Spleen (tissue), 11 donors: ENCODE measurements around the gene INTS15. TPM values are rescaled to one million over a fixed set of nuclear protein-coding genes. Genes with fewer than 3 reads are reported as not detected.

Source experiments
- DNase-seq: peaks from one replicate; pipeline ENCODE4 v3.0.0-alpha.2; 2020
- H3K27ac ChIP-seq, 8 donors: fragments of 200-600 bp; sonication (generic) in 7 of 8; 1 replicate in 4 of 8; 2 replicates in 4 of 8; pipeline versions ENCODE4 v1.5.0 to v1.8.0; 2016 to 2021; ENCODE audit warnings: inconsistent platforms in 4 of 8, mild to moderate bottlenecking in 4 of 8, moderate library complexity in 1 of 8
- H3K27me3 ChIP-seq, 7 donors: fragments of 200-600 bp; sonication (generic) in 6 of 7; replicated peaks in 1 of 7; 1 replicate in 4 of 7; 2 replicates in 3 of 7; pipeline versions ENCODE4 v1.5.0 to v1.8.0; 2016 to 2021; ENCODE audit warnings: inconsistent platforms in 3 of 7, mild to moderate bottlenecking in 1 of 7
- H3K36me3 ChIP-seq, 6 donors: fragments of 200-600 bp; sonication (generic) in 5 of 6; 1 replicate in 4 of 6; 2 replicates in 2 of 6; pipeline versions ENCODE4 v1.5.0 to v1.8.0; 2016 to 2021; ENCODE audit warnings: inconsistent platforms in 2 of 6
- H3K4me1 ChIP-seq, 6 donors: fragments of 200-600 bp; sonication (generic) in 5 of 6; 1 replicate in 3 of 6; 2 replicates in 3 of 6; pipeline versions ENCODE4 v1.5.0 to v1.8.0; 2016 to 2021; ENCODE audit warnings: inconsistent platforms in 3 of 6
- H3K4me3 ChIP-seq, 8 donors: fragments of 200-600 bp; sonication (generic) in 7 of 8; 1 replicate in 4 of 8; 2 replicates in 4 of 8; pipeline versions ENCODE4 v1.5.0 to v1.8.0; 2016 to 2021; ENCODE audit warnings: inconsistent platforms in 4 of 8, mild to moderate bottlenecking in 4 of 8, moderate library complexity in 2 of 8
- H3K9me3 ChIP-seq, 8 donors: fragments of 200-600 bp; sonication (generic) in 7 of 8; 1 replicate in 4 of 8; 2 replicates in 4 of 8; pipeline versions ENCODE4 v1.5.0 to v1.8.0; 2016 to 2021; ENCODE audit warnings: inconsistent platforms in 4 of 8
- CTCF ChIP-seq, 11 experiments: fragments of 200-600 bp in 7 of 11; fragments of 450-650 bp in 4 of 11; sonication (generic) in 4 of 11; IDR thresholded peaks in 8 of 11; conservative IDR thresholded peaks in 3 of 11; 1 replicate in 7 of 11; 2 replicates in 4 of 11; pipeline versions ENCODE4 v1.4.0 to v1.8.0; 2016 to 2021; ENCODE audit warnings: antibody characterized with exemption in 11 of 11, inconsistent platforms in 4 of 11, mild to moderate bottlenecking in 1 of 11
- POLR2A ChIP-seq, 3 donors: fragments of 450-650 bp; IDR thresholded peaks; one replicate each; pipeline ENCODE4 v1.5.1; 2017; ENCODE audit warnings: antibody characterized with exemption in 3 of 3, mild to moderate bottlenecking in 1 of 3
- POLR2AphosphoS5 ChIP-seq, 3 donors: sonication (generic); formaldehyde crosslinking; IDR thresholded peaks; one replicate each; pipeline ENCODE4 v1.5.1; 2017; ENCODE audit warnings: antibody characterized with exemption in 3 of 3
- WGBS, 5 donors: extraction: QIAGEN DNeasy Blood & Tissue Kit in 3 of 5; methylation state at CpG; one replicate each; pipeline versions ENCODE4 v1.1.5 to v1.1.7; 2013 to 2018; 5-methylcytosine and 5-hydroxymethylcytosine counted together
- intact Hi-C: fragments of 100-400 bp; cut with DNase I; formaldehyde crosslinking; loops from one replicate; pipeline ENCODE4 v1.15.0; 2023; ENCODE audit warnings: low total_unique reads
- polyA plus RNA-seq, 3 donors: library from polyadenylated mRNA; stranded (reverse); fragments of 200-250 nt; gene quantifications; one replicate each; pipeline ENCODE4 v1.2.1, GENCODE V29; 2013
- total RNA-seq, 7 donors: library from RNA; depleted of rRNA in 3 of 7; stranded (reverse); fragments of >200 nt in 3 of 7; fragmentation: NEBNext Ultra II Directional in 4 of 7; extraction: Animal tissue kit (Norgen Biotek cat#: 25700) in 4 of 7; gene quantifications; one replicate each; pipeline versions ENCODE4 v1.1.0 to v1.2.1, GENCODE V29; 2016 to 2021
- donor health status: healthy with polysubstance abuse.
- donor health status: DM: no; HTN: no; CAD: no; lungs with moderate emphysema.
- donor health status: DM: no; HTN: no; CAD: no.
- donor health status: Bipolar disorder and iron deficiency.
- donor health status: healthy.
- donor health status: DM: no; HTN: no; CAD: no.
- donor health status: DM: yes; HTN: yes; CAD: no.

The INTS15 gene
- total and polyA plus RNA-seq, 10 donors, result 14.3 to 43.9 (median 33.6) TPM

- H3K27ac ChIP-seq, result no peak overlapping the region
- 62 to 77% (median 67%) methylated on average over 11 to 12 of the region's 12 CpGs for WGBS, 5 donors
Measured at GRCh38 chr7:6546498-6547251, 43.1 kb upstream of the INTS15 start.

GRCh38 chr7:6547400-6547799 lies 42.4 kb upstream of the INTS15 start:
- no peak overlapping the region for H3K4me3 ChIP-seq
- TF ChIP-seq CTCF (IDR thresholded peaks at IDR 0.05 in 8 of 11, conservative IDR thresholded peaks at IDR 0.05 in 3 of 11) (no peak), POLR2A (IDR thresholded peaks at IDR 0.05) (no peak), POLR2AphosphoS5 (IDR thresholded peaks at IDR 0.05) (no peak)
- no peak overlapping the region for H3K27ac ChIP-seq
- no peaks in the 10 kb centered on the region for H3K36me3 ChIP-seq
- no peaks in the 10 kb centered on the region for H3K9me3 ChIP-seq
- 94 to 100% (median 97%) methylated on average over 1 of the region's 1 CpG for WGBS, 5 donors
- intact Hi-C loops, result no loop called here
- no peaks in the 10 kb centered on the region for H3K27me3 ChIP-seq
- H3K4me1 ChIP-seq, result peaks cover 0 to 10% (median 0%) of the 10 kb centered on the region in 6 donors
- DNase-seq, result no peak

More at GRCh38 chr7:6546498-6547251, 43.1 kb upstream of the INTS15 start:
- TF ChIP-seq CTCF (IDR thresholded peaks at IDR 0.05 in 8 of 11, conservative IDR thresholded peaks at IDR 0.05 in 3 of 11) (no peak), POLR2AphosphoS5 (IDR thresholded peaks at IDR 0.05) (no peak), POLR2A (IDR thresholded peaks at IDR 0.05) (no peak)
- Histone ChIP-seq H3K4me1 (peaks cover 0 to 10% (median 0%) of the 10 kb centered on the region in 6 donors), H3K4me3 (no peak overlapping the region), H3K9me3 (no peaks in the 10 kb centered on the region), H3K27me3 (no peaks in the 10 kb centered on the region), H3K36me3 (no peaks in the 10 kb centered on the region)
- DNase-seq, result no peak
- intact Hi-C loops, result no loop called here

- TF ChIP-seq POLR2A (IDR thresholded peaks at IDR 0.05) (no peak), CTCF (IDR thresholded peaks at IDR 0.05 in 8 of 11, conservative IDR thresholded peaks at IDR 0.05 in 3 of 11) (no peak), POLR2AphosphoS5 (IDR thresholded peaks at IDR 0.05) (no peak)
- Histone ChIP-seq H3K36me3 (no peaks in the 10 kb centered on the region), H3K27me3 (no peaks in the 10 kb centered on the region), H3K4me3 (no peak within 1 kb of the TSS), H3K9me3 (no peaks in the 10 kb centered on the region), H3K27ac (no peak within 1 kb of the TSS), H3K4me1 (peaks cover 0 to 10% (median 0%) of the 10 kb centered on the region in 6 donors)
- intact Hi-C loops, result no loop called here
- DNase-seq, result no peak
- 78 to 89% (median 88%) methylated on average over 22 to 46 of the region's 46 CpGs for WGBS, 5 donors
Measured at GRCh38 chr7:6551016-6551511, 38.8 kb upstream of the INTS15 start, which contains the start of gene GRID2IP. GRID2IP (minus strand) TSS chr7:6551461; CDS start chr7:6551436, 25 bp downstream.

- intact Hi-C loops, result no loop called here
- Histone ChIP-seq H3K27ac (no peak overlapping the region), H3K9me3 (no peaks in the 10 kb centered on the region), H3K4me3 (no peak overlapping the region), H3K27me3 (no peaks in the 10 kb centered on the region), H3K36me3 (no peaks in the 10 kb centered on the region), H3K4me1 (peaks cover 0 to 7% (median 0%) of the 10 kb centered on the region in 6 donors)
- no peak for TF ChIP-seq POLR2A (IDR thresholded peaks at IDR 0.05)
- no peak for TF ChIP-seq POLR2AphosphoS5 (IDR thresholded peaks at IDR 0.05)
- no peak for TF ChIP-seq CTCF (IDR thresholded peaks at IDR 0.05 in 8 of 11, conservative IDR thresholded peaks at IDR 0.05 in 3 of 11)
- 76 to 95% (median 82%) methylated on average over 5 to 7 of the region's 7 CpGs for WGBS, 5 donors
- no peak for DNase-seq
Measured at GRCh38 chr7:6553448-6554044, 36.3 kb upstream of the INTS15 start.
